H1 (cell line): ENCODE data around the gene GPSM1. TPM values are rescaled to one million over a fixed set of nuclear protein-coding genes. Genes with fewer than 3 reads are reported as not detected.

ENCODE experiments used
- CTCF ChIA-PET: fragments of 300-600 bp; sonication (Branson Sonifier 250); formaldehyde crosslinking; loops from one replicate; lab custom pipeline; 2021; ENCODE audit not compliant: partially characterized antibody; lab: Charles Lee
- POLR2A ChIA-PET: fragments of 300-600 bp; sonication (Branson Sonifier 250); formaldehyde crosslinking; loops from one replicate; lab custom pipeline; 2021; ENCODE audit warnings: inconsistent platforms; ENCODE audit not compliant: partially characterized antibody; lab: Charles Lee
- DNase-seq, 2 experiments: peaks; one replicate each; pipeline versions ENCODE4 v3.0.0 to v3.0.0-alpha.2; 2010 to 2022; ENCODE audit warnings: low spot score in 2 of 2, low read depth in 1 of 2, mixed read lengths in 1 of 2
- FAIRE-seq: peaks from 2 replicates; lab custom pipeline; 2011; peaks lifted over from hg19 to GRCh38; lab: Jason Lieb, UNC
- H2AFZ ChIP-seq: 2 replicates; pipeline ENCODE4 v1.8.1; 2012; ENCODE audit warnings: low read length, inconsistent platforms
- H2AK5ac ChIP-seq: 2 replicates; pipeline ENCODE4 v1.6.1; 2013; ENCODE audit warnings: low read depth, low read length
- H2BK120ac ChIP-seq: replicated peaks from 2 replicates; pipeline ENCODE3; 2013; ENCODE audit warnings: low read depth, low read length, inconsistent platforms
- H2BK12ac ChIP-seq: 2 replicates; pipeline ENCODE4 v1.6.1; 2013; ENCODE audit warnings: low read depth, low read length
- H2BK15ac ChIP-seq: 2 replicates; pipeline ENCODE4 v1.6.1; 2013; ENCODE audit warnings: low read length
- H2BK20ac ChIP-seq: 2 replicates; pipeline ENCODE4 v1.6.1; 2013; ENCODE audit warnings: low read length
- H2BK5ac ChIP-seq: 2 replicates; pipeline ENCODE4 v1.6.1; 2013; ENCODE audit warnings: low read depth, low read length
- H3K14ac ChIP-seq: 2 replicates; pipeline ENCODE4 v1.6.1; 2013; ENCODE audit warnings: inconsistent platforms; ENCODE audit not compliant: insufficient read length
- H3K18ac ChIP-seq: 2 replicates; pipeline ENCODE4 v1.6.1; 2013; ENCODE audit warnings: low read length; ENCODE audit errors: extremely low read depth
- H3K23ac ChIP-seq: 2 replicates; pipeline ENCODE4 v1.6.1; 2013; ENCODE audit warnings: inconsistent platforms; ENCODE audit not compliant: insufficient read length
- H3K23me2 ChIP-seq: 2 replicates; pipeline ENCODE4 v1.6.1; 2013; ENCODE audit warnings: low read depth, low read length
- H3K27ac ChIP-seq: 2 replicates; pipeline ENCODE4 v1.6.1; 2011; ENCODE audit warnings: low read depth, low read length, inconsistent platforms
- H3K27me3 ChIP-seq, 4 experiments: replicated peaks in 1 of 4; 1 replicate in 1 of 4; 2 replicates in 3 of 4; pipeline versions ENCODE4 v1.6.1 to v1.8.1; 2011 to 2013; ENCODE audit warnings: low read length in 3 of 4, mild to moderate bottlenecking in 3 of 4, inconsistent platforms in 2 of 4, mixed read lengths in 2 of 4, moderate library complexity in 1 of 4; ENCODE audit not compliant: control insufficient read depth in 3 of 4, insufficient read depth in 3 of 4; ENCODE audit errors: extremely low read depth in 1 of 4
- H3K36me3 ChIP-seq, 4 experiments: 2 replicates each; pipeline versions ENCODE4 v1.6.1 to v1.8.1; 2011 to 2013; ENCODE audit warnings: mild to moderate bottlenecking in 4 of 4, low read length in 3 of 4, moderate library complexity in 2 of 4, control low read depth in 1 of 4, inconsistent platforms in 1 of 4; ENCODE audit not compliant: insufficient read depth in 4 of 4, control insufficient read depth in 2 of 4
- H3K4ac ChIP-seq: replicated peaks from 2 replicates; pipeline ENCODE3; 2013; ENCODE audit warnings: low read length, low read depth, mixed read lengths, inconsistent platforms; ENCODE audit not compliant: insufficient read length
- H3K4me1 ChIP-seq, 4 experiments: replicated peaks in 1 of 4; 1 replicate in 1 of 4; 2 replicates in 3 of 4; pipeline versions ENCODE4 v1.6.1 to v1.8.1; 2011 to 2013; ENCODE audit warnings: low read length in 3 of 4, inconsistent platforms in 2 of 4, mixed read lengths in 1 of 4; ENCODE audit not compliant: insufficient read depth in 4 of 4, control insufficient read depth in 3 of 4
- H3K4me2 ChIP-seq, 2 experiments: 2 replicates each; pipeline versions ENCODE4 v1.6.1 to v1.8.1; 2011 to 2013; ENCODE audit warnings: low read depth in 2 of 2, low read length in 2 of 2, control low read depth in 1 of 2, inconsistent platforms in 1 of 2, mild to moderate bottlenecking in 1 of 2; ENCODE audit not compliant: insufficient read depth in 1 of 2
- H3K4me3 ChIP-seq, 4 experiments: fragments of 200-600, 300-600 bp in 1 of 4; sonication (generic), shearing (Covaris generic), sonication (Bioruptor Twin) in 1 of 4; 2 replicates each; pipeline versions ENCODE4 v1.5.1 to v1.8.1; 2011 to 2016; ENCODE audit warnings: low read length in 4 of 4, low read depth in 3 of 4, control low read depth in 2 of 4, inconsistent platforms in 2 of 4, mild to moderate bottlenecking in 2 of 4, mixed read lengths in 1 of 4, moderate library complexity in 1 of 4; ENCODE audit not compliant: insufficient read depth in 2 of 4; ENCODE audit errors: extremely low read depth in 1 of 4
- H3K56ac ChIP-seq: replicated peaks from 2 replicates; pipeline ENCODE3; 2013; ENCODE audit warnings: low read depth, mild to moderate bottlenecking, mixed read lengths, low read length, inconsistent platforms; ENCODE audit not compliant: insufficient read length
- H3K79me1 ChIP-seq: 2 replicates; pipeline ENCODE4 v1.6.1; 2013; ENCODE audit warnings: low read depth, low read length, control low read depth
- H3K79me2 ChIP-seq, 2 experiments: 2 replicates each; pipeline versions ENCODE4 v1.6.1 to v1.8.1; 2012 to 2013; ENCODE audit warnings: low read length in 2 of 2, mild to moderate bottlenecking in 2 of 2, inconsistent platforms in 1 of 2; ENCODE audit not compliant: insufficient read depth in 2 of 2, control insufficient read depth in 1 of 2
- H3K9ac ChIP-seq, 4 experiments: replicated peaks in 1 of 4; 1 replicate in 1 of 4; 2 replicates in 3 of 4; pipeline versions ENCODE4 v1.6.1 to v1.8.1; 2011 to 2013; ENCODE audit warnings: low read depth in 3 of 4, low read length in 3 of 4, control low read depth in 2 of 4, mild to moderate bottlenecking in 2 of 4, moderate library complexity in 2 of 4, inconsistent platforms in 1 of 4; ENCODE audit errors: extremely low read depth in 1 of 4
- H3K9me3 ChIP-seq, 2 experiments: 2 replicates each; pipeline versions ENCODE4 v1.6.1 to v1.8.1; 2012 to 2013; ENCODE audit warnings: mild to moderate bottlenecking in 2 of 2, moderate library complexity in 2 of 2, control low read depth in 1 of 2, inconsistent platforms in 1 of 2, low read depth in 1 of 2, low read length in 1 of 2, mixed read lengths in 1 of 2; ENCODE audit not compliant: insufficient read depth in 2 of 2
- H4K20me1 ChIP-seq, 2 experiments: replicated peaks in 1 of 2; 2 replicates each; pipeline versions ENCODE3 to v1.8.1; 2011 to 2013; ENCODE audit warnings: inconsistent platforms in 2 of 2, low read length in 2 of 2, mild to moderate bottlenecking in 1 of 2; ENCODE audit not compliant: insufficient read depth in 2 of 2, control insufficient read depth in 1 of 2
- H4K5ac ChIP-seq: 2 replicates; pipeline ENCODE4 v1.6.1; 2013; ENCODE audit warnings: low read length, low read depth, mixed read lengths, inconsistent platforms; ENCODE audit not compliant: insufficient read length
- H4K8ac ChIP-seq: 2 replicates; pipeline ENCODE4 v1.8.0; 2013; ENCODE audit warnings: mild to moderate bottlenecking, moderate library complexity, low read length, inconsistent platforms; ENCODE audit not compliant: insufficient read depth; ENCODE audit errors: extremely low read depth
- H4K91ac ChIP-seq: replicated peaks from 2 replicates; pipeline ENCODE3; 2013; ENCODE audit warnings: low read length, mixed read lengths, inconsistent platforms; ENCODE audit not compliant: insufficient read length
- KDM4A ChIP-seq: IDR thresholded peaks from one replicate; pipeline ENCODE4 v1.7.1; 2012; ENCODE audit warnings: low read depth, mild to moderate bottlenecking, moderate library complexity, low read length, inconsistent platforms; ENCODE audit not compliant: severe bottlenecking
- POLR2AphosphoS5 ChIP-seq: IDR thresholded peaks from 2 replicates; pipeline ENCODE4 v1.6.1; 2011; ENCODE audit warnings: low read depth, low read length
- WGBS, 2 experiments: shearing (Covaris generic) in 1 of 2; methylation state at CpG; one replicate each; pipeline versions ENCODE4 v1.1.6 to v1.1.7; 2013 to 2015; ENCODE audit warnings: low lambda C conversion rate in 2 of 2, mixed read lengths in 2 of 2, inconsistent platforms in 1 of 2, low coverage in 1 of 2, missing lambda C conversion rate in 1 of 2; ENCODE audit not compliant: insufficient replicate concordance in 2 of 2, insufficient coverage in 1 of 2, insufficient read length in 1 of 2; ENCODE audit errors: extremely low coverage in 1 of 2, missing lambda C conversion rate in 1 of 2; 5-methylcytosine and 5-hydroxymethylcytosine counted together
- polyA plus RNA-seq, 7 experiments: library from polyadenylated mRNA; depleted of rRNA in 3 of 7; stranded (reverse) in 5 of 7; unstranded in 2 of 7; fragments of >200 nt in 5 of 7; fragments of 200-250 nt in 2 of 7; gene quantifications; 1 replicate in 5 of 7; 2 replicates in 1 of 7; 4 replicates in 1 of 7; pipeline versions ENCODE4 v1.2.1 to v1.2.3, GENCODE V29; 2011 to 2013; ENCODE audit warnings: missing spikeins in 2 of 7, mixed read lengths in 2 of 7
- total RNA-seq: library from RNA; stranded (reverse); fragmentation: NEBNext Ultra II Directional; extraction: Animal tissue kit (Norgen Biotek cat#: 25700); gene quantifications from 2 replicates; pipeline ENCODE4 v1.2.1, GENCODE V29; 2021

GPSM1 gene
- total and polyA plus RNA-seq, 2 of the 8 experiments (the other 6 are each of a cell fraction or from before 2014, with no cell fraction given) = 12.8 to 18.0 TPM

DNA sequence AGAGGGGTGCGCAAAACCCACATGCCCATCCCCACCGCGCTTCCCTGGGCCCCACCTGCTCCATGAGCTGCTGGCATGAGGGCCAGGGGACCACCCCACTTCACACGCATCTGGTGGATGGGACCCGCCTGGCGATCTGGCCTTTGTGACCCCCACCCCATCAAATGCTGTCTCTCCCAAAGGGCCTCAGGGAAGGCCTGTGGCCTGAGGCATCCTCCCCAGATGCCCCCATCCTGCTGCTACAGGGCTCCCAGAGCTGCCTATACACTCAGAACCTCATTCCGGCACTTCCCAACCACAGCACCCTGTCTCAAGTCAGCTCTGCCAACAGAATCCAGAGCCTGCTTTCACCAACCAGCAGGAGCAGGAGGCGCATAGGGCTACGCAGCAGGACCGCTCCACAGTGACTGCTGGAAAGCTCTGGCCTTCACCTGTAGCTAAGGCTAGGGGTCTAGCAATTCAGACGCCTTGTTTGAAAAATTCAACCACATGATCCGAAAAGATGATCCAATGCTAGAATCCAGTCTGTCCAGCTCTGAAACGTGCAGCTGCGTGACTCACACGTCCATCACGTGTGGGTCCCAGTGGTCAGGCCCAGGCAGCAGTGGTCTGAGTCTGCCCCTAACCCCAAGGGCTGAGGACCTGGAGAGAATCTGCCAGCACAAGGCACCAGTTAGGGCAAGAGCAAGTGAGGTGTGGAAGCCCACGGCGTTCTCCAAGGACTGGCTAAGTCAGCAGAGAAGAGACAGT lies 74.0 kb downstream of the GPSM1 start:
- Histone ChIP-seq H3K18ac (no peak overlapping the region), H3K27ac (peak overlapping the region; percentile 19; the same call in 1 of the 2 replicates), H3K23ac (no peak overlapping the region), H2BK120ac (no peak overlapping the region), H2BK12ac (no peak overlapping the region), H3K4ac (peak overlapping the region; percentile 7), H3K9me3 (no peaks in the 10 kb centered on the region), H3K23me2 (peaks cover 6% of the 10 kb centered on the region; the same call in 1 of the 2 replicates), H3K36me3 (peaks cover 24 to 52% (median 43%) of the 10 kb centered on the region in 4 experiments), H3K4me1 (peaks cover 0 to 10% (median 7%) of the 10 kb centered on the region in 4 experiments; a peak in 5 of 7 replicates), H4K8ac (peak overlapping the region; percentile 15; the same call in 1 of the 2 replicates), H3K56ac (no peak overlapping the region), H3K79me2 (peaks cover 0 to 26% of the 10 kb centered on the region in 2 experiments; a peak in 2 of 4 replicates), H3K79me1 (peaks cover 12% of the 10 kb centered on the region; the same call in 1 of the 2 replicates), H2BK5ac (no peak overlapping the region), H4K20me1 (peaks cover 2 to 11% of the 10 kb centered on the region in 2 experiments), H3K14ac (no peak overlapping the region), H4K5ac (no peak overlapping the region), H2AK5ac (no peak overlapping the region), H3K27me3 (no peaks in the 10 kb centered on the region), H3K9ac (no peak overlapping the region), H4K91ac (no peak overlapping the region), H2BK15ac (no peak overlapping the region), H3K4me2 (no peak overlapping the region), H2AFZ (no peak overlapping the region), H2BK20ac (no peak overlapping the region), H3K4me3 (no peak overlapping the region)
- DNase-seq = no peak
- no peak for FAIRE-seq
- CTCF ChIA-PET = interaction anchor here (0.5 to 3.4 kb wide), 23 partner anchors 8 to 275 kb away, joined by 3 to 26 read pairs (median 4); partner anchors contain the start of genes ENTR1 and PMPCA
- POLR2A ChIA-PET = interaction anchor here (0.8 to 14.6 kb wide), 21 partner anchors 10 to 480 kb away, joined by 3 to 139 read pairs (median 5); partner anchors contain the start of genes DNLZ, ENTR1 and PMPCA
- peak; percentile 26; the same call in 1 of the 2 replicates for TF ChIP-seq POLR2AphosphoS5
- TF ChIP-seq KDM4A = no peak
- 93% methylated on average over 18 of the region's 18 CpGs; no CpG with 5 or more reads in 1 of the 2 experiments for WGBS, 2 experiments
